Thoracic aorta (tissue), 2 donors: ENCODE data around the gene CBY2. TPM values are rescaled to one million over a fixed set of nuclear protein-coding genes. Genes with fewer than 3 reads are reported as not detected.

Experiments
- ATAC-seq: fragments of 150-250 bp; one replicate; pipeline ENCODE4 v1.8.0; 2017; ENCODE audit warnings: low read depth; ENCODE audit not compliant: insufficient number of reproducible peaks, low FRiP score
- DNase-seq: peaks from one replicate; pipeline ENCODE4 v3.0.0-alpha.2; 2020; ENCODE audit warnings: low spot score
- H3K27ac ChIP-seq, 2 donors: fragments of 200-600 bp; sonication (generic); 1 replicate in 1 of 2; 2 replicates in 1 of 2; pipeline ENCODE4 v1.5.1; 2016; ENCODE audit warnings: mild to moderate bottlenecking in 2 of 2, moderate library complexity in 2 of 2
- H3K27me3 ChIP-seq: fragments of 200-600 bp; sonication (generic); replicated peaks from 2 replicates; pipeline ENCODE4 v1.6.0; 2016; ENCODE audit warnings: mild to moderate bottlenecking; ENCODE audit not compliant: insufficient read depth
- H3K36me3 ChIP-seq: fragments of 200-600 bp; sonication (generic); one replicate; pipeline ENCODE4 v1.5.1; 2016
- H3K4me1 ChIP-seq, 2 donors: fragments of 200-600 bp; sonication (generic); 1 replicate in 1 of 2; 2 replicates in 1 of 2; pipeline versions ENCODE4 v1.5.1 to v1.6.0; 2016; ENCODE audit warnings: low read depth in 2 of 2, mild to moderate bottlenecking in 1 of 2; ENCODE audit not compliant: control insufficient read depth in 1 of 2
- H3K4me3 ChIP-seq: fragments of 200-600 bp; sonication (generic); 2 replicates; pipeline ENCODE4 v1.5.1; 2016; ENCODE audit warnings: mild to moderate bottlenecking
- H3K9me3 ChIP-seq: fragments of 200-600 bp; sonication (generic); 2 replicates; pipeline ENCODE4 v1.5.1; 2016
- total RNA-seq, 2 donors: library from RNA; depleted of rRNA; stranded (reverse); fragments of >200 nt; gene quantifications; one replicate each; pipeline versions ENCODE4 v1.1.0 to v1.2.3, GENCODE V29; 2016
- TF ChIP-seq, protein P1 (sequence below): fragments of 200-600 bp; sonication (generic); IDR thresholded peaks from one replicate; pipeline ENCODE4 v1.5.1; 2019; ENCODE audit warnings: antibody characterized with exemption

The CBY2 gene
- total RNA-seq, 2 donors from 2014 or later, result not detected

DNA sequence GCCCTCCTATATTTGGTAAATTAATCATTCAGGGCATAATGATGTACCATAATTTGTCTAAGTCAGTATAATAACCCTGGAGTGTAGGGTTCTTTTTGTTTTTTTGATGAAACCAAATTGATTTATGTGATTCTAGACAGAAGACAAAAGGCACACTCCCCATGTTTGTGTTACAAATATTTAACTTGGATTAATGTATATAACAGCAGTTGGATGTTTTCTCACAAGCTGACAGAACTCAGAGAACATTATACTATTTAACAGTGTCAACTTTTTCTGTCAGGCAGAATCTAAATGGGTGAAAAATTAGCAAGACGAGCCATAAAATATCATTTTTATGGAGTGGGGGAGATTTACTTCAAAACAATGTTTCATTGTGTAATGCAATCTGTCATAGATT, 15.2 kb downstream of the CBY2 start:
- TF ChIP-seq, protein P1, sequence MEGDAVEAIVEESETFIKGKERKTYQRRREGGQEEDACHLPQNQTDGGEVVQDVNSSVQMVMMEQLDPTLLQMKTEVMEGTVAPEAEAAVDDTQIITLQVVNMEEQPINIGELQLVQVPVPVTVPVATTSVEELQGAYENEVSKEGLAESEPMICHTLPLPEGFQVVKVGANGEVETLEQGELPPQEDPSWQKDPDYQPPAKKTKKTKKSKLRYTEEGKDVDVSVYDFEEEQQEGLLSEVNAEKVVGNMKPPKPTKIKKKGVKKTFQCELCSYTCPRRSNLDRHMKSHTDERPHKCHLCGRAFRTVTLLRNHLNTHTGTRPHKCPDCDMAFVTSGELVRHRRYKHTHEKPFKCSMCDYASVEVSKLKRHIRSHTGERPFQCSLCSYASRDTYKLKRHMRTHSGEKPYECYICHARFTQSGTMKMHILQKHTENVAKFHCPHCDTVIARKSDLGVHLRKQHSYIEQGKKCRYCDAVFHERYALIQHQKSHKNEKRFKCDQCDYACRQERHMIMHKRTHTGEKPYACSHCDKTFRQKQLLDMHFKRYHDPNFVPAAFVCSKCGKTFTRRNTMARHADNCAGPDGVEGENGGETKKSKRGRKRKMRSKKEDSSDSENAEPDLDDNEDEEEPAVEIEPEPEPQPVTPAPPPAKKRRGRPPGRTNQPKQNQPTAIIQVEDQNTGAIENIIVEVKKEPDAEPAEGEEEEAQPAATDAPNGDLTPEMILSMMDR, result no peak

DNA sequence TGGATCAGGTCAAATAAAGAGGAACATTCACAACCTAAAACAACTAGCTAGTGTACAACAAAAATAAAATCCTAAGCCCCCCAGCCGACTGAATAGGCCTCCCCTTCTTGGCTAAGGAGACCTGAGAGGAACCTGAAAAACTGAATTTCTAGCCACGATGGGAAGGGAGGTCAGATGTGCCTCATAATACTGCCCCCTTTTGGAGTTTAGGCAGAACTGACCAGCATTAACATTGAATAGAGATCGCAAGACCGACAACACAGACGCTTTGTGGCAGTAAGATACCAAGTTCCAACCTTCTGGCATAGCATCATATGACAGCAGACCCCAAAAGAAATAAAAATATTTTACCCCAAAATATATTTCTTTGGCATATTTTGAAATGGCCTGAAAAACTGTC, 15.9 kb downstream of the CBY2 start:
- H3K27me3 ChIP-seq, result no peaks in the 10 kb centered on the region
- H3K9me3 ChIP-seq, result no peaks in the 10 kb centered on the region
- H3K27ac ChIP-seq, result no peak overlapping the region
- H3K4me1 ChIP-seq, result no peaks in the 10 kb centered on the region
- DNase-seq (no peak), ATAC-seq (no peak)
- no peaks in the 10 kb centered on the region for H3K36me3 ChIP-seq
- H3K4me3 ChIP-seq, result no peak overlapping the region
- TF ChIP-seq, protein P1, result no peak

More for the DNA sequence above, 15.2 kb downstream of the CBY2 start:
- ATAC-seq (no peak), DNase-seq (no peak)
- no peaks in the 10 kb centered on the region for H3K4me1 ChIP-seq
- H3K27me3 ChIP-seq, result no peaks in the 10 kb centered on the region
- no peak overlapping the region for H3K27ac ChIP-seq
- no peak overlapping the region for H3K4me3 ChIP-seq
- H3K36me3 ChIP-seq, result no peaks in the 10 kb centered on the region
- H3K9me3 ChIP-seq, result no peaks in the 10 kb centered on the region

DNA sequence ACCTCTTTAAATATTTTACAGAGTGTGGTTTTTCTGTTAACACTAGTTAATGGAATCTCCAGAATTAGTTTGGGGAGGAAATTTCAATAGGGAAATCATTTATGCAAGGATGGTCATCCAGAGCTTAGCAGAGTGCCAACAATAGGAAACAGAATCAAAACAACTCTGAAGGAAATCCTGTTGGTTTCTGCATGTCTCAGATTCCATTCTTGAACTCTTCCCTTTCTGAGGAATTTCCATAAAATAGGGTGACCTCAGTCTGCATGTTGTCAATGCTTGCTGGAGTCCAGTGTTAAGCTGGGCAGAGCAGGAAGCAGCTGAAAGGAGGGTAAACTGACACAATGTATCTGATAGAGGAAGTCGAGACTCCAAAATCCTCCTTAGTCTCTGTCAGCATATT, 16.9 kb downstream of the CBY2 start:
- TF ChIP-seq, protein P1, result no peak

DNA sequence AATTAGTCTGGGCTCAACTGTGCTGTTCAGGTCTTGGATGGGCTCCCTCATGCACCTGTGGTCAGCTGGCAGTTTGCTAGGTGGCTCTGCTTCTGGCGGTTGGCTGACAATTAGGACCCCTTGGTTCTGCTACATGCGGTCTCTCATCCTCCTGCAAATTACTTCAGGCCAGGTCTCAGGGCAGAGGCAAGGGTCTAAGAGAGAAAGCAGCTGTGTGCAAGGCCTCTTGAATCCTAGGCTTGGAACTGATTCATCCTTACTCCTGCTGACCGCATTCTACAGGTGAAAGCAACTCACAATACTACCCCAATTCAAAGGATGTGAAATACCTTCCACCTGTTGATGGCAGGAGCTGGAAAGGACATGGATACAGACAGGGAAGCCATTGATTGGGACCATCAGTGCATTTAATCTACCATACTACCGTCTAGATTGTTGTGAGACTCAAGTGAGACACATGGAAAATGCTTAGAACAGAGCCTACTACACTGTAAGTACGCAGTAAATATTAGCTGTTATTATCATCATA, 19.1 kb downstream of the CBY2 start:
- no peak for DNase-seq
- no peaks in the 10 kb centered on the region for H3K9me3 ChIP-seq
- no peak for ATAC-seq
- H3K27ac ChIP-seq, result no peak overlapping the region
- no peaks in the 10 kb centered on the region for H3K4me1 ChIP-seq
- no peaks in the 10 kb centered on the region for H3K36me3 ChIP-seq
- H3K4me3 ChIP-seq, result no peak overlapping the region
- no peaks in the 10 kb centered on the region for H3K27me3 ChIP-seq
- TF ChIP-seq, protein P1, result no peak

More for the DNA sequence above, 16.9 kb downstream of the CBY2 start:
- no peak overlapping the region for H3K4me3 ChIP-seq
- H3K9me3 ChIP-seq, result no peaks in the 10 kb centered on the region
- H3K36me3 ChIP-seq, result no peaks in the 10 kb centered on the region
- H3K27ac ChIP-seq, result no peak overlapping the region
- no peaks in the 10 kb centered on the region for H3K27me3 ChIP-seq
- no peaks in the 10 kb centered on the region for H3K4me1 ChIP-seq
- DNase-seq, result no peak
- ATAC-seq, result no peak

- Histone ChIP-seq H3K4me3 (no peak overlapping the region), H3K27ac (no peak overlapping the region), H3K27me3 (no peaks in the 10 kb centered on the region), H3K9me3 (no peaks in the 10 kb centered on the region), H3K4me1 (no peaks in the 10 kb centered on the region), H3K36me3 (no peaks in the 10 kb centered on the region)
- TF ChIP-seq, protein P1, result no peak
- ATAC-seq (no peak), DNase-seq (no peak)
These were observed 21.7 kb downstream of the CBY2 start for GRCh38 chr13:45723798-45724197.
